Erythroblast (primary cell): ENCODE data around the gene RNF220.
A peak's percentile ranks its signal among the peaks of the same experiment; 100 is the strongest.

ENCODE experiments used
- DNase-seq, 2 experiments: peaks; one replicate each; lab custom pipeline; 2025; lab: John Stamatoyannopoulos, UW
- GATA1 ChIP-seq: IDR thresholded peaks from 2 replicates; pipeline ENCODE4 v1.6.1; 2011; ENCODE audit warnings: low read depth, mild to moderate bottlenecking, control low read depth, low read length, moderate library complexity
- POLR2A ChIP-seq: IDR thresholded peaks from 2 replicates; pipeline ENCODE4 v1.6.1; 2011; ENCODE audit warnings: mild to moderate bottlenecking, low read length

The RNF220 gene

GRCh38 chr1:44413740-44414139 lies 8.7 kb downstream of the RNF220 start:
- TF ChIP-seq GATA1 (no peak), POLR2A (no peak)

GRCh38 chr1:44415013-44415412 lies 10.0 kb downstream of the RNF220 start:
- TF ChIP-seq POLR2A (no peak), GATA1 (no peak)
- no peak for DNase-seq

More at GRCh38 chr1:44413740-44414139, 8.7 kb downstream of the RNF220 start:
- no peak for DNase-seq

- TF ChIP-seq GATA1 (no peak), POLR2A (no peak)
- DNase-seq = no peak
Observed at GRCh38 chr1:44416408-44416807, 11.4 kb downstream of the RNF220 start.

- TF ChIP-seq GATA1 = no peak
- no peak for TF ChIP-seq POLR2A
- DNase-seq = peak; percentile 25 to 28
Observed at GRCh38 chr1:44417351-44418021, 12.4 kb downstream of the RNF220 start.

DNA sequence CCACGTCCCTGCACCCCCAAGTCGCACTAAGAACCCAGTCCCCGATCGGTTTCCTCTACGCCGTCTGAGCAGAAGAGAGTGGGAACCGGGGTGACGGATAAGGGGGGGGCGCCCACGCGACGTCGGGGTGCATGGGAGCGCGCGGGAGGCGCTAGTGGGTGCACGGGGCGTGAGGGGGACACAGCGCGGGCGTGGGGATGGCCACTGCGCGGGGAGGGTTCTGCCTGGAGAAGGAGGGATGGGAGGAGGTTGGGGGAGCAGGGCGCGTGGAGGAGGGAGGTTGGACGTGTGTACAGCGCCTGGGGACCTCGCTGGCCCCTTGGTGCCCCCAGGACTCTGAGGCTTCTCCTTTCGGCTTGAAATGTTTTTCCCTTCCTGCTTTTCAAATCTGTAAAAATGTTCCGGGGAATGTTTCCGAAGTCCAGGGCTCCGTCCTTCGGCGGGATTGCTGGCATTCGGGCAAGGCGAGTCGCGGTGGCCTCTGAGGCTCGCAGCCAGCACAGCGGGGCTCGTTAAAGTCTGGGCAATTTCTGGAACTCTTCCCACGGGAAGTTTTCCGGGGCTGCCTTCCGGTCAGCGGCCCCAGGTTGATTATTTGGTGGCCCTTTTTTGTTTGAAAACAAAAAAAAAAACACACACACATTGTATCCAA lies 13.1 kb downstream of the RNF220 start:
- TF ChIP-seq POLR2A = no peak
- TF ChIP-seq GATA1 = no peak
- DNase-seq = no peak

DNA sequence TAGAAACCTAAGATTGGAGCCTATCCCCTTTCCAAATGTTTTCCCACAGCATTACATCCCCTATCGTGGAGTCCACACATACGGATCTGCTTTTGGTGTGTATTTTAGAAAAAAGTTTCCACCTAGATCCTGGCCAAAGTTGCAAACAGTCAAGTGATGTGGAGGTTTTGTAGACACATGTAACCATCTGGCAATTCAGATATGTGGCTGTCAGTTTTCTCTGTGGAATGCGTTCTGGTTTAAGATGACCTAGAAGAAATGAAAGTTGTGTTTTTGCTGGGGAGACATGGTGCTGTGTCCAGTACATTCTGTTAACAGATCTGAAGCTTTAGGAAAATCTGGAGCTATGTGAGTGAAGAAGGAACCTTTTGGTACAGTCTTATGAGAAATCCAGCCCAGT lies 14.8 kb downstream of the RNF220 start:
- no peak for TF ChIP-seq POLR2A
- TF ChIP-seq GATA1 = no peak
- DNase-seq = no peak

- no peak for TF ChIP-seq POLR2A
- TF ChIP-seq GATA1 = no peak
- no peak for DNase-seq
Observed at GRCh38 chr1:44420535-44420934, 15.5 kb downstream of the RNF220 start.

- TF ChIP-seq GATA1 (no peak), POLR2A (no peak)
- DNase-seq = no peak
Observed at GRCh38 chr1:44421446-44421884, 16.4 kb downstream of the RNF220 start.

GRCh38 chr1:44422161-44422560 lies 17.1 kb downstream of the RNF220 start:
- DNase-seq = no peak
- TF ChIP-seq GATA1 = no peak
- no peak for TF ChIP-seq POLR2A

DNA sequence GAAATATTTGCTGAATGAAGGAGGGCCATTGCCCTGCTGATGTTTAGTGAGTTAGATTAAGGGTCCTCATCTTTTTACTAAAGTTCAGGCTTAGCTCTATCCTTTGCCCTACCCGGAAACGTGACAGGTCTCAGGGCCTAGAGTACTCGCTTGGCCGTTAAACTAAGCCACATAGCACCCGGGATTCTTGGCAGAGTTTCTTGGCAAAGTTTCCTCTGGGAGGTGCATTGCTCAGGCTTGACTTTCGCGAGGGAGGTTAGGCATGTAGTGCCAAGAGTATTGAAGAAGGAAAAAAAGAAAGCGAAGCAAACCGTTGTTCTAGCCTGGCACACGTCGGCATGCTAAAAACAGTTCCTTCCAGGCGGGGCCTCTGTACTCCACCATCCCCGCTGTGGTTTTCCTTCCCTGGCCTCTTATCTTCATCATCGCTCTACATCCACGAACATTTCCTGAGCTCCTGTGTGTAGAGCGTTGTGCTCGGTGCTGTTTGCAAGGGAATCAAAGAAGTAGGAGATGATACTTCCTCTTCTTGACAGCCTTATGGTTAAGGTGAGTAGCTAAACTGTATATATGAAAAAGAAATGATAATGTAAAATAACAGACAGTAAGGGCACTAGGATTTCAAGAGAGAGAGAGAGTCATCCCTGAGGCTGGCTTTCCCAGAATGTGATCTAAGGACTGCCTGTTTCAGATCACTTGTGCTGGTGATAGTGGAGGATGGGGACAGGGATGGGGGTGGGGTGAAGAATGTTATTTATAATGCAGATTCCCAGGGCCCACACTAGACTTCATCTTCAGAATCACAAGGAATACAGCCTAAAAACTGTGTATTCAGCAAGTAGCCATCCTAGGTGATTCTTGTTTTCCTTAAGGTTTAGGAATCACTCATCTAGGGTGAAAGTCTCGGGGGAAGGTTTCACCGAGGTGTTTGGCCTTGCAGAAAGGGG lies 18.8 kb downstream of the RNF220 start:
- DNase-seq = peak in 1 of 2 experiments; percentile 34
- TF ChIP-seq POLR2A (no peak), GATA1 (no peak)

DNA sequence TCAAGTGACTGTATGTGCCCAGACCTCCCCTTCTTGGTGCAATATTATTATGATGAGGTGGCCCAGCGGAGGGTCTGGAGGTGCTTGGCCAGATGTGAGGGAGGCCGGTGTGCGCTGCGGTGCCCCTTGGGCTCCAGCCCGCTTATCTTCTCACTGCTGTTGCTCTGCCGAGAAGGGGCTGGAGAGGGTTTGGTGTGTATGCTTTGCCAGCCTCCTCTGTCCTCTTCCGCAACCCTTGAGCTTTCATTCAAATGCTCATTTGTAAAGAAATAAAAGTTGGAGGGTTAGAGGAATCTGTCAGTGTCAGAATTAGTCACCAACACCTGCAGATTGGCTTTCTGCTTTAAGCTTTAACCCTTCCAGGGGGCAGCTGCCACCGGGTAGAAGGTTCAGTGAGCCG lies 19.7 kb downstream of the RNF220 start:
- no peak for TF ChIP-seq POLR2A
- TF ChIP-seq GATA1 = no peak

GRCh38 chr1:44425341-44426082 lies 20.5 kb downstream of the RNF220 start:
- no peak for DNase-seq
- TF ChIP-seq POLR2A (no peak), GATA1 (no peak)

More for the DNA sequence above, 19.7 kb downstream of the RNF220 start:
- DNase-seq = no peak

DNA sequence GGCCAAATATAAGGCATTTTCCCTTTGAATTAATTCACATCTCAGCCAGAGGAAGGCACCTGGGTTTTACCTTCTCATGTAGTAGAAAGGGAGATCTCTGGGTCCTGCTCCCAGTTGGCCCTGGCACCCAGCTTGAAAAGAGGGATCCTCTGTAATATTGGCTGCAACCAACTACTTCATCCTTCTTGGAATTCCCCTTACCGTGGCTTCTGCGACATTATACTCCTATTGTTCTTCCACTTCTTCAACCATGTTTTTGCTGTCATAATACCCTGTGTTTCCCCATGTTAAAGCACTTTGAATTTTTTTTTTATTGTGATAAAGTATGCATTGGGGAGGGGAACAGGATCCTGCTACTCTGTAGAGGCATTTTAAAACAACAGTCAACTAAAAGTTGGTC lies 26.8 kb downstream of the RNF220 start:
- TF ChIP-seq GATA1 (no peak), POLR2A (no peak)
- DNase-seq = no peak
